K562 (cell line): ENCODE results near the gene LRCH1. TPM values are rescaled to one million over a fixed set of nuclear protein-coding genes. Genes with fewer than 3 reads are reported as not detected.

ENCODE experiments used
- ATF7 ChIP-seq: fragments of 450-650 bp; IDR thresholded peaks from 2 replicates; pipeline ENCODE4 v1.7.1; 2014; ENCODE audit warnings: mild to moderate bottlenecking, moderate library complexity
- CAMTA2 ChIP-seq: fragments of 250-450 bp; sonication (Bioruptor Pico); conservative IDR thresholded peaks from 2 replicates; pipeline ENCODE4 v1.5.1; 2022
- ETS2 ChIP-seq: IDR thresholded peaks from 2 replicates; pipeline ENCODE4 v1.6.1; 2016; ENCODE audit warnings: borderline replicate concordance, missing genetic modification characterization, mild to moderate bottlenecking, moderate library complexity, missing compliant biosample characterization; ENCODE audit not compliant: poor library complexity, severe bottlenecking
- ETV1 ChIP-seq: fragments of 450-650 bp; conservative IDR thresholded peaks from 2 replicates; pipeline ENCODE4 v1.6.1; 2016; ENCODE audit warnings: missing genetic modification characterization, control low read depth, low read depth, missing compliant biosample characterization
- EZH2 ChIP-seq: IDR thresholded peaks from 2 replicates; pipeline ENCODE4 v1.6.1; 2012; ENCODE audit warnings: low read depth, mild to moderate bottlenecking, inconsistent platforms, low read length, borderline replicate concordance
- FOS ChIP-seq: IDR thresholded peaks from 3 replicates; pipeline ENCODE4 v1.6.1; 2011; ENCODE audit not compliant: insufficient read length; ENCODE audit errors: extremely low read depth
- FOXA3 ChIP-seq, 2 experiments: fragments of 450-650 bp in 1 of 2; sonication (generic) in 1 of 2; formaldehyde crosslinking; IDR thresholded peaks in 1 of 2; conservative IDR thresholded peaks in 1 of 2; 2 replicates each; pipeline versions ENCODE4 v1.4.0 to v1.8.0; 2020 to 2022; ENCODE audit warnings: mild to moderate bottlenecking in 2 of 2, missing genetic modification reagents in 1 of 2
- GABPA ChIP-seq: fragments of 200-800 bp; sonication (Bioruptor generic); conservative IDR thresholded peaks from 2 replicates; pipeline ENCODE4 v1.6.1; 2016; ENCODE audit warnings: low read depth, missing genetic modification characterization, missing compliant biosample characterization
- HLTF ChIP-seq: fragments of 450-650 bp; IDR thresholded peaks from 2 replicates; pipeline ENCODE4 v1.6.1; 2016
- LARP7 ChIP-seq: fragments of 450-650 bp; IDR thresholded peaks from 2 replicates; pipeline ENCODE4 v1.6.1; 2016
- MAFK ChIP-seq: IDR thresholded peaks from 2 replicates; pipeline ENCODE4 v1.6.1; 2011; ENCODE audit warnings: low read length, improper control_type of control experiment
- MCM7 ChIP-seq, 2 experiments: fragments of 450-650 bp; IDR thresholded peaks; 2 replicates each; pipeline ENCODE4 v1.6.1; 2016 to 2018
- NCOA2 ChIP-seq, 2 experiments: fragments of 450-650 bp; IDR thresholded peaks; 2 replicates each; pipeline ENCODE4 v1.6.1; 2018; ENCODE audit warnings: mild to moderate bottlenecking in 2 of 2, moderate library complexity in 1 of 2; ENCODE audit not compliant: partially characterized antibody in 2 of 2
- PHTF2 ChIP-seq: fragments of 250-450 bp; sonication (Bioruptor Pico); IDR thresholded peaks from 2 replicates; pipeline ENCODE4 v1.5.0; 2021; ENCODE audit warnings: mild to moderate bottlenecking
- POLR2B ChIP-seq: fragments of 450-650 bp; IDR thresholded peaks from 2 replicates; pipeline ENCODE4 v1.6.1; 2018; ENCODE audit warnings: low read depth; ENCODE audit not compliant: partially characterized antibody
- RBM17 ChIP-seq: fragments of 200-400 bp; formaldehyde crosslinking; IDR thresholded peaks from 2 replicates; pipeline ENCODE4 v1.6.1; 2017; ENCODE audit warnings: low read depth, mild to moderate bottlenecking, low read length, borderline replicate concordance
- SLC30A9 ChIP-seq: fragments of 250-450 bp; sonication (Bioruptor Pico); IDR thresholded peaks from 2 replicates; pipeline ENCODE4 v1.8.0; 2022; ENCODE audit warnings: mild to moderate bottlenecking, moderate library complexity
- STAT5B ChIP-seq: fragments of 250-450 bp; sonication (Bioruptor Pico); IDR thresholded peaks from 2 replicates; pipeline ENCODE4 v1.8.0; 2021; ENCODE audit warnings: mild to moderate bottlenecking, inconsistent platforms
- WHSC1 ChIP-seq: IDR thresholded peaks from one replicate; pipeline ENCODE4 v1.6.1; 2012; ENCODE audit warnings: low read length, control low read depth, inconsistent platforms
- XRCC4 ChIP-seq: IDR thresholded peaks from one replicate; pipeline ENCODE4 v1.6.1; 2011; ENCODE audit not compliant: insufficient read depth, insufficient read length; ENCODE audit errors: extremely low read depth
- ZNF23 ChIP-seq: fragments of 250-450 bp; sonication (Bioruptor Pico); IDR thresholded peaks from 2 replicates; pipeline ENCODE4 v1.4.0; 2020; ENCODE audit warnings: mild to moderate bottlenecking
- ZNF584 ChIP-seq: fragments of 200-800 bp; sonication (Bioruptor generic); IDR thresholded peaks from 2 replicates; pipeline ENCODE4 v1.6.1; 2016; ENCODE audit warnings: low read depth, mild to moderate bottlenecking, missing genetic modification characterization, missing compliant biosample characterization
- ZNF668 ChIP-seq: fragments of 250-450 bp; sonication (Bioruptor Pico); IDR thresholded peaks from 2 replicates; pipeline ENCODE4 v1.8.0; 2022; ENCODE audit warnings: mild to moderate bottlenecking, inconsistent platforms
- ZNF780A ChIP-seq: fragments of 250-450 bp; sonication (Bioruptor Pico); IDR thresholded peaks from 2 replicates; pipeline ENCODE4 v1.5.0; 2021; ENCODE audit warnings: mild to moderate bottlenecking
- ZSCAN32 ChIP-seq: fragments of 450-650 bp; formaldehyde crosslinking; IDR thresholded peaks from 2 replicates; pipeline ENCODE4 v1.4.0; 2020; ENCODE audit warnings: mild to moderate bottlenecking, moderate library complexity
- polyA plus RNA-seq, 8 experiments: library from polyadenylated mRNA; depleted of rRNA in 4 of 8; stranded (reverse) in 5 of 8; unstranded in 3 of 8; fragments of >200 nt; fragmentation: Nextera tagmentation in 2 of 8; fragmentation: Illumina TruSeq in 1 of 8; extraction: Ambion mirVana in 2 of 8; extraction: Trizol in 1 of 8; gene quantifications; 2 replicates each; pipeline versions ENCODE4 v1.2.1 to v1.2.3, GENCODE V29; 2011 to 2014; ENCODE audit warnings: inconsistent platforms in 1 of 8, missing spikeins in 1 of 8
- total RNA-seq, 7 experiments: library from RNA; depleted of rRNA in 6 of 7; stranded (reverse); fragments of >200 nt in 6 of 7; fragmentation: Illumina TruSeq in 2 of 7; extraction: Trizol in 2 of 7; gene quantifications; 2 replicates each; pipeline versions ENCODE4 v1.2.1 to v1.2.3, GENCODE V29; 2011 to 2021; ENCODE audit warnings: low replicate concordance in 1 of 7
- TF ChIP-seq, protein P1 (sequence below): IDR thresholded peaks from 3 replicates; pipeline ENCODE4 v1.6.1; 2011; ENCODE audit warnings: borderline replicate concordance, mild to moderate bottlenecking, moderate library complexity; ENCODE audit not compliant: insufficient read length; ENCODE audit errors: extremely low read depth
- TF ChIP-seq, protein P2 (sequence below): sonication (generic); formaldehyde crosslinking; IDR thresholded peaks from 2 replicates; pipeline ENCODE4 v1.9.0; 2022; ENCODE audit warnings: mild to moderate bottlenecking, missing genetic modification reagents
- TF ChIP-seq, protein P3 (sequence below): fragments of 250-450 bp; sonication (Bioruptor Pico); IDR thresholded peaks from 2 replicates; pipeline ENCODE4 v1.8.0; 2022; ENCODE audit warnings: moderate library complexity, mild to moderate bottlenecking, inconsistent platforms

Gene LRCH1
- total and polyA plus RNA-seq, 9 of the 15 experiments (the other 6 are each of a cell fraction or from before 2014, with no cell fraction given), result 1.1 to 6.8 (median 3.7) TPM

DNA sequence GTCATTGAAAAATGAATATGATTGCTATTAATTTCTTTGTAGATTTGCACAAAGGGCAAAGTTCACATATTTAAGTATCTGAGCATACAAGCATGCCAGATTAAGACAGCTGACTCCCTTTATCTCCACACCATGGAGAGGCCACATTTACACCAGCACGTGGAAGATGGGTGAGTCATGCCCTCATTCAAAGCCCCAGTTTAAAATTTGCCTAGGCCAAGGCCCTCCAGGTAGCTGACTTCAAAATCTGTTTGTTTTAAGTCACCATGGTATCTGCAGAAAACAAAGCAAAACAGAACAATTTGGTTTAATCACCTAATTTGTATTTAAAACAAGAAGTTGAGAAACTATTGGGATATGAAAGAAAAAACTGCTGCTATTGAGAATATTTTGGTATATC is 134.8 kb downstream of the LRCH1 start (continued):
- TF ChIP-seq ZNF584 (no peak), ZNF780A (CRISPR knock-in tag) (no peak), HLTF (no peak), ZNF668 (no peak), GABPA (tag) (no peak), CAMTA2 (CRISPR knock-in tag) (no peak), MAFK (no peak), EZH2 (no peak), STAT5B (CRISPR knock-in tag) (no peak), ZSCAN32 (CRISPR knock-in tag) (no peak), SLC30A9 (no peak), ZNF23 (no peak), POLR2B (no peak), ETS2 (tag) (no peak), PHTF2 (no peak), MCM7 (IDR thresholded peaks at IDR 0.05) (no peak), RBM17 (no peak), LARP7 (no peak), ETV1 (tag) (no peak), FOS (no peak), FOXA3 (CRISPR knock-in tag; conservative IDR thresholded peaks at IDR 0.05 in 1 of 2, IDR thresholded peaks at IDR 0.05 in 1 of 2) (peak in 1 of 2 experiments; percentile 63; a peak in 1 of 4 replicates), XRCC4 (no peak), ATF7 (no peak), NCOA2 (IDR thresholded peaks at IDR 0.05; ENCODE audit: partially characterized antibody in 2 of 2) (no peak), WHSC1 (no peak)
- TF ChIP-seq, protein P1, sequence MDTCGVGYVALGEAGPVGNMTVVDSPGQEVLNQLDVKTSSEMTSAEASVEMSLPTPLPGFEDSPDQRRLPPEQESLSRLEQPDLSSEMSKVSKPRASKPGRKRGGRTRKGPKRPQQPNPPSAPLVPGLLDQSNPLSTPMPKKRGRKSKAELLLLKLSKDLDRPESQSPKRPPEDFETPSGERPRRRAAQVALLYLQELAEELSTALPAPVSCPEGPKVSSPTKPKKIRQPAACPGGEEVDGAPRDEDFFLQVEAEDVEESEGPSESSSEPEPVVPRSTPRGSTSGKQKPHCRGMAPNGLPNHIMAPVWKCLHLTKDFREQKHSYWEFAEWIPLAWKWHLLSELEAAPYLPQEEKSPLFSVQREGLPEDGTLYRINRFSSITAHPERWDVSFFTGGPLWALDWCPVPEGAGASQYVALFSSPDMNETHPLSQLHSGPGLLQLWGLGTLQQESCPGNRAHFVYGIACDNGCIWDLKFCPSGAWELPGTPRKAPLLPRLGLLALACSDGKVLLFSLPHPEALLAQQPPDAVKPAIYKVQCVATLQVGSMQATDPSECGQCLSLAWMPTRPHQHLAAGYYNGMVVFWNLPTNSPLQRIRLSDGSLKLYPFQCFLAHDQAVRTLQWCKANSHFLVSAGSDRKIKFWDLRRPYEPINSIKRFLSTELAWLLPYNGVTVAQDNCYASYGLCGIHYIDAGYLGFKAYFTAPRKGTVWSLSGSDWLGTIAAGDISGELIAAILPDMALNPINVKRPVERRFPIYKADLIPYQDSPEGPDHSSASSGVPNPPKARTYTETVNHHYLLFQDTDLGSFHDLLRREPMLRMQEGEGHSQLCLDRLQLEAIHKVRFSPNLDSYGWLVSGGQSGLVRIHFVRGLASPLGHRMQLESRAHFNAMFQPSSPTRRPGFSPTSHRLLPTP, result no peak
- TF ChIP-seq, protein P2, sequence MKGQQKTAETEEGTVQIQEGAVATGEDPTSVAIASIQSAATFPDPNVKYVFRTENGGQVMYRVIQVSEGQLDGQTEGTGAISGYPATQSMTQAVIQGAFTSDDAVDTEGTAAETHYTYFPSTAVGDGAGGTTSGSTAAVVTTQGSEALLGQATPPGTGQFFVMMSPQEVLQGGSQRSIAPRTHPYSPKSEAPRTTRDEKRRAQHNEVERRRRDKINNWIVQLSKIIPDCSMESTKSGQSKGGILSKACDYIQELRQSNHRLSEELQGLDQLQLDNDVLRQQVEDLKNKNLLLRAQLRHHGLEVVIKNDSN, result no peak
- TF ChIP-seq, protein P3, sequence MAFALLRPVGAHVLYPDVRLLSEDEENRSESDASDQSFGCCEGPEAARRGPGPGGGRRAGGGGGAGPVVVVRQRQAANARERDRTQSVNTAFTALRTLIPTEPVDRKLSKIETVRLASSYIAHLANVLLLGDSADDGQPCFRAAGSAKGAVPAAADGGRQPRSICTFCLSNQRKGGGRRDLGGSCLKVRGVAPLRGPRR, result no peak
